CD4-positive, alpha-beta T cell treated with Interleukin-15 for 1 hour (primary cell): Measurements from ENCODE around the gene GNAO1.

ENCODE experiments used
- DNase-seq: peaks from one replicate; pipeline ENCODE4 v3.0.0-alpha.2; 2020

Gene GNAO1

GRCh38 chr16:56244612-56245011 lies 53.3 kb downstream of the GNAO1 start:
- no peak for DNase-seq

- no peak for DNase-seq
Observed at GRCh38 chr16:56245197-56245596, 53.9 kb downstream of the GNAO1 start.

- no peak for DNase-seq
Observed at GRCh38 chr16:56246051-56246817, 54.9 kb downstream of the GNAO1 start.

GRCh38 chr16:56247018-56247417 lies 55.7 kb downstream of the GNAO1 start:
- no peak for DNase-seq

- no peak for DNase-seq
Observed at GRCh38 chr16:56247808-56248207, 56.5 kb downstream of the GNAO1 start.

- DNase-seq: no peak
Observed at GRCh38 chr16:56252835-56253234, 61.5 kb downstream of the GNAO1 start.

GRCh38 chr16:56255904-56256303 lies 64.6 kb downstream of the GNAO1 start:
- DNase-seq: no peak

- DNase-seq: no peak
Observed at GRCh38 chr16:56257239-56257638, 66.0 kb downstream of the GNAO1 start.

GRCh38 chr16:56257666-56258342 lies 66.5 kb downstream of the GNAO1 start:
- no peak for DNase-seq

- no peak for DNase-seq
Observed at GRCh38 chr16:56258508-56259424, 67.5 kb downstream of the GNAO1 start.

- DNase-seq: no peak
Observed at GRCh38 chr16:56259425-56259779, 68.1 kb downstream of the GNAO1 start.

- no peak for DNase-seq
Observed at GRCh38 chr16:56260378-56261160, 69.3 kb downstream of the GNAO1 start.

GRCh38 chr16:56261656-56262055 lies 70.4 kb downstream of the GNAO1 start:
- DNase-seq: no peak

- DNase-seq: peak; percentile 49
Observed at GRCh38 chr16:56262148-56262547, 70.9 kb downstream of the GNAO1 start.

GRCh38 chr16:56262551-56263245 lies 71.4 kb downstream of the GNAO1 start:
- no peak for DNase-seq

- DNase-seq: no peak
Observed at GRCh38 chr16:56263711-56264608, 72.7 kb downstream of the GNAO1 start.

GRCh38 chr16:56264609-56264972 lies 73.3 kb downstream of the GNAO1 start:
- no peak for DNase-seq

- no peak for DNase-seq
Observed at GRCh38 chr16:56265184-56265583, 73.9 kb downstream of the GNAO1 start.

GRCh38 chr16:56265746-56266145 lies 74.5 kb downstream of the GNAO1 start:
- no peak for DNase-seq

- DNase-seq: no peak
Observed at GRCh38 chr16:56266641-56267607, 75.6 kb downstream of the GNAO1 start.
